CD14-positive monocyte (primary cell): Measurements from ENCODE around the gene ISCA1. TPM values are rescaled to one million over a fixed set of nuclear protein-coding genes. Genes with fewer than 3 reads are reported as not detected.

Experiments
- DNase-seq, 3 donors: peaks; one replicate each; pipeline ENCODE4 v3.0.0-alpha.2; 2011 to 2022
- H2AFZ ChIP-seq: 2 replicates; pipeline ENCODE4 v1.6.0; 2012; ENCODE audit warnings: mild to moderate bottlenecking, low read depth, low read length, inconsistent platforms; ENCODE audit not compliant: insufficient read depth, poor library complexity, severe bottlenecking
- H3K27ac ChIP-seq, 2 donors: 1 replicate in 1 of 2; 2 replicates in 1 of 2; pipeline ENCODE4 v1.5.1; 2012 to 2013; ENCODE audit warnings: low read length in 2 of 2, control low read depth in 1 of 2, inconsistent platforms in 1 of 2, low read depth in 1 of 2, mild to moderate bottlenecking in 1 of 2
- H3K27me3 ChIP-seq, 2 donors: one replicate each; pipeline versions ENCODE4 v1.6.0 to v1.6.1; 2011 to 2013; ENCODE audit warnings: low read length in 2 of 2; ENCODE audit not compliant: control insufficient read depth in 2 of 2, insufficient read depth in 2 of 2
- H3K36me3 ChIP-seq, 2 donors: replicated peaks in 1 of 2; 1 replicate in 1 of 2; 2 replicates in 1 of 2; pipeline versions ENCODE4 v1.5.1 to v1.6.1; 2012 to 2013; ENCODE audit warnings: low read length in 2 of 2, control low read depth in 1 of 2, inconsistent platforms in 1 of 2, mild to moderate bottlenecking in 1 of 2; ENCODE audit not compliant: insufficient read depth in 2 of 2, control insufficient read depth in 1 of 2
- H3K4me1 ChIP-seq, 2 donors: 1 replicate in 1 of 2; 2 replicates in 1 of 2; pipeline versions ENCODE4 v1.5.1 to v1.6.1; 2012 to 2013; ENCODE audit warnings: low read length in 2 of 2, control low read depth in 1 of 2, inconsistent platforms in 1 of 2, mild to moderate bottlenecking in 1 of 2, moderate library complexity in 1 of 2; ENCODE audit not compliant: insufficient read depth in 2 of 2, control insufficient read depth in 1 of 2
- H3K4me2 ChIP-seq: replicated peaks from 2 replicates; pipeline ENCODE3; 2012; ENCODE audit warnings: low read length, moderate library complexity, mild to moderate bottlenecking; ENCODE audit not compliant: poor library complexity, severe bottlenecking; ENCODE audit errors: extremely low read depth
- H3K4me3 ChIP-seq, 3 experiments: fragments of 200-600 bp in 1 of 3; sonication (generic) in 1 of 3; replicated peaks in 1 of 3; 1 replicate in 2 of 3; 2 replicates in 1 of 3; pipeline ENCODE4 v1.5.1; 2011 to 2013; ENCODE audit warnings: low read length in 3 of 3, mild to moderate bottlenecking in 3 of 3, control low read depth in 2 of 3, low read depth in 2 of 3, inconsistent platforms in 1 of 3, moderate library complexity in 1 of 3
- H3K79me2 ChIP-seq: 2 replicates; pipeline ENCODE4 v1.6.0; 2012; ENCODE audit warnings: mild to moderate bottlenecking, control low read depth, inconsistent platforms, low read length, moderate library complexity; ENCODE audit not compliant: insufficient read depth
- H3K9ac ChIP-seq: 2 replicates; pipeline ENCODE4 v1.6.0; 2017; ENCODE audit warnings: low read length, mild to moderate bottlenecking; ENCODE audit not compliant: insufficient read depth, poor library complexity, severe bottlenecking
- H3K9me3 ChIP-seq, 2 donors: replicated peaks in 1 of 2; 1 replicate in 1 of 2; 2 replicates in 1 of 2; pipeline versions ENCODE4 v1.5.1 to v1.6.1; 2012 to 2013; ENCODE audit warnings: low read length in 2 of 2, control low read depth in 1 of 2; ENCODE audit not compliant: control insufficient read depth in 1 of 2, insufficient read depth in 1 of 2
- H4K20me1 ChIP-seq: 2 replicates; pipeline ENCODE4 v1.6.0; 2012; ENCODE audit warnings: mild to moderate bottlenecking, low read length, control low read depth, moderate library complexity; ENCODE audit not compliant: insufficient read depth
- H3K27ac Mint-ChIP-seq, 7 donors: one replicate each; pipeline ENCODE4 v1.8.0; 2020; ENCODE audit warnings: mild to moderate bottlenecking in 7 of 7, mixed read lengths in 7 of 7, moderate library complexity in 6 of 7, inconsistent platforms in 2 of 7
- H3K27me3 Mint-ChIP-seq, 3 donors: one replicate each; pipeline ENCODE4 v1.8.0; 2021 to 2022; ENCODE audit warnings: low read depth in 3 of 3, mild to moderate bottlenecking in 3 of 3, mixed read lengths in 3 of 3, moderate library complexity in 3 of 3, inconsistent platforms in 1 of 3
- H3K36me3 Mint-ChIP-seq, 2 donors: one replicate each; pipeline ENCODE4 v1.8.0; 2020; ENCODE audit warnings: mixed read lengths in 2 of 2, inconsistent platforms in 1 of 2, mild to moderate bottlenecking in 1 of 2
- H3K4me1 Mint-ChIP-seq: one replicate; pipeline ENCODE4 v1.8.0; 2020; ENCODE audit warnings: mild to moderate bottlenecking, mixed read lengths
- H3K4me3 Mint-ChIP-seq, 2 donors: one replicate each; pipeline ENCODE4 v1.8.0; 2020; ENCODE audit warnings: mild to moderate bottlenecking in 2 of 2, mixed read lengths in 2 of 2, moderate library complexity in 1 of 2
- H3K9me3 Mint-ChIP-seq, 7 donors: one replicate each; pipeline ENCODE4 v1.8.0; 2020 to 2022; ENCODE audit warnings: mixed read lengths in 7 of 7, mild to moderate bottlenecking in 6 of 7, moderate library complexity in 6 of 7, inconsistent platforms in 2 of 7
- WGBS: methylation state at CpG from one replicate; pipeline ENCODE4 v1.1.5; 2013; ENCODE audit warnings: missing lambda C conversion rate; ENCODE audit not compliant: insufficient coverage; 5-methylcytosine and 5-hydroxymethylcytosine counted together
- intact Hi-C, 2 donors: fragments of 100-400 bp; cut with micrococcal nuclease; formaldehyde crosslinking; loops; one replicate each; pipeline versions ENCODE4 v1.15.0 to v1.15.1; 2023
- polyA plus RNA-seq, 3 donors: library from polyadenylated mRNA; depleted of rRNA in 1 of 3; unstranded in 2 of 3; stranded (reverse) in 1 of 3; fragments of 300-500 nt in 2 of 3; fragments of >200 nt in 1 of 3; fragmentation: Illumina TruSeq in 2 of 3; gene quantifications; 1 replicate in 2 of 3; 2 replicates in 1 of 3; pipeline ENCODE4 v1.2.3, GENCODE V29; 2012 to 2021
- TF ChIP-seq, protein P1 (sequence below): fragments of 200-600 bp; IDR thresholded peaks from one replicate; pipeline ENCODE4 v1.8.0; 2022; ENCODE audit warnings: antibody characterized with exemption, mild to moderate bottlenecking

The ISCA1 gene
- polyA plus RNA-seq, 3 donors, result 13.2 to 46.7 (median 36.9) TPM

DNA sequence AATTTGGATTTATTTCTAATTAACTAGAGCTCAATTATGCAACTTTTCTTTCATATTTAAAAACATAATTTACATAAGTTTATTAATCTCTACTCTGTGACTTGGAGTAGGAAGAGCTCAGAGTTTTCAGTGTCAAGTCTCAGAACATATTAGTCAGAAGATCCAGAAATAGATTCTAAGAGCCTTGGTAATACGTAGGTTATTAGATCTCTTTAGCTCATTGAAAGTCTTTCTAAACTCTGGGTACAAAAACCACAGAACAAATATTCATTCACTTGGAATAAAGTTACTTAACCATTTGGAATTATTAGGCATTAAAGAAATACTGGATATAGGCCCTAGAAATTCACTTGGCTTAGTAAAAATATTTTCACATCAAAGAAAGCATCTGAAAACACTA, 26.3 kb upstream of the ISCA1 start:
- Mint-ChIP-seq H3K36me3 (peaks cover 90 to 92% of the 10 kb centered on the region in 2 donors), H3K4me1 (no peaks in the 10 kb centered on the region), H3K27me3 (no peaks in the 10 kb centered on the region), H3K27ac (no peak overlapping the region), H3K9me3 (peaks cover 0 to 2% (median 0%) of the 10 kb centered on the region in 7 donors), H3K4me3 (no peak overlapping the region)
- Histone ChIP-seq H3K79me2 (no peaks in the 10 kb centered on the region), H3K27ac (no peak overlapping the region), H2AFZ (no peak overlapping the region), H3K9me3 (no peaks in the 10 kb centered on the region), H3K27me3 (no peaks in the 10 kb centered on the region), H3K36me3 (peaks cover 85 to 87% of the 10 kb centered on the region in 2 donors), H3K9ac (no peak overlapping the region), H3K4me1 (no peaks in the 10 kb centered on the region), H3K4me3 (no peak overlapping the region), H3K4me2 (no peak overlapping the region), H4K20me1 (peaks cover 79% of the 10 kb centered on the region)
- TF ChIP-seq, protein P1, sequence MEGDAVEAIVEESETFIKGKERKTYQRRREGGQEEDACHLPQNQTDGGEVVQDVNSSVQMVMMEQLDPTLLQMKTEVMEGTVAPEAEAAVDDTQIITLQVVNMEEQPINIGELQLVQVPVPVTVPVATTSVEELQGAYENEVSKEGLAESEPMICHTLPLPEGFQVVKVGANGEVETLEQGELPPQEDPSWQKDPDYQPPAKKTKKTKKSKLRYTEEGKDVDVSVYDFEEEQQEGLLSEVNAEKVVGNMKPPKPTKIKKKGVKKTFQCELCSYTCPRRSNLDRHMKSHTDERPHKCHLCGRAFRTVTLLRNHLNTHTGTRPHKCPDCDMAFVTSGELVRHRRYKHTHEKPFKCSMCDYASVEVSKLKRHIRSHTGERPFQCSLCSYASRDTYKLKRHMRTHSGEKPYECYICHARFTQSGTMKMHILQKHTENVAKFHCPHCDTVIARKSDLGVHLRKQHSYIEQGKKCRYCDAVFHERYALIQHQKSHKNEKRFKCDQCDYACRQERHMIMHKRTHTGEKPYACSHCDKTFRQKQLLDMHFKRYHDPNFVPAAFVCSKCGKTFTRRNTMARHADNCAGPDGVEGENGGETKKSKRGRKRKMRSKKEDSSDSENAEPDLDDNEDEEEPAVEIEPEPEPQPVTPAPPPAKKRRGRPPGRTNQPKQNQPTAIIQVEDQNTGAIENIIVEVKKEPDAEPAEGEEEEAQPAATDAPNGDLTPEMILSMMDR, result no peak
- no CpG with 5 or more reads among the region's 1 CpG for WGBS
- DNase-seq, result no peak
- intact Hi-C loops, result no loop called here

DNA sequence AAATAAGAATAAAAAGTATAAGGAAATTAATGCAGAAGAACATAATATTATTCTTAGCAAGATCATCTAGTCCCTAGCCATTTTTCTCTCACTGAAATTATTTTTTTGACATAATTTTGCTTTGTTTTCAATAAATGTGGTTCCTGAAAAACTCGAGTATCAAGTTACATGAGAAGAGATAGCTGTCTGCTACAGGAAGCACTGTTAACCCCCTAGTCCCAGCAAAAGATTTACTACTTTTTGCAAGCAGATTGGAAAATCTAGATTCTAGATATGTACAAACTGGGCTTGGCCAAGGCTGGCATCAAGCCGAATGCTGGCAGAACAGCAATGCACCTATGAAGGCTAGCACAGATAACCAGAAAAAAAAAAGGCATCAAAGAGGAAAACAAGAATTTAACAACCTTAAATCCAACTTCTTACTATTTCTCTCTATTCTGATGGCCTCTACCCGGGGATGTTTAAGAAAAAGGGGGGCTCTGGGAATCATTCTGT, 21.9 kb upstream of the ISCA1 start:
- Histone ChIP-seq H3K27ac (no peak overlapping the region), H3K4me2 (no peak overlapping the region), H3K36me3 (peaks cover 100% of the 10 kb centered on the region in 2 donors), H4K20me1 (peaks cover 97% of the 10 kb centered on the region), H3K9ac (no peak overlapping the region), H3K4me3 (no peak overlapping the region), H3K79me2 (no peaks in the 10 kb centered on the region), H2AFZ (no peak overlapping the region), H3K9me3 (no peaks in the 10 kb centered on the region), H3K27me3 (no peaks in the 10 kb centered on the region), H3K4me1 (no peaks in the 10 kb centered on the region)
- H3K4me3 Mint-ChIP-seq, result no peak overlapping the region
- DNase-seq, result no peak
- peaks cover 0 to 3% (median 0%) of the 10 kb centered on the region in 7 donors for H3K9me3 Mint-ChIP-seq
- peaks cover 83 to 91% of the 10 kb centered on the region in 2 donors for H3K36me3 Mint-ChIP-seq
- no peaks in the 10 kb centered on the region for H3K4me1 Mint-ChIP-seq
- peak overlapping the region in 3 of 7 donors; percentile 2 to 54 (median 17) for H3K27ac Mint-ChIP-seq
- intact Hi-C loops, result no loop called here
- H3K27me3 Mint-ChIP-seq, result no peaks in the 10 kb centered on the region
- TF ChIP-seq, protein P1, result no peak
- no CpG with 5 or more reads among the region's 3 CpGs for WGBS
